Panc1 (cell line): ENCODE results near the gene TACO1.

ENCODE experiments used
- POLR2AphosphoS5 ChIP-seq: IDR thresholded peaks from 2 replicates; pipeline ENCODE4 v1.6.1; 2012; ENCODE audit warnings: mild to moderate bottlenecking, low read depth, low read length, moderate library complexity
- SIN3A ChIP-seq: IDR thresholded peaks from 2 replicates; pipeline ENCODE4 v1.6.1; 2012; ENCODE audit warnings: low read depth, mild to moderate bottlenecking, low read length, moderate library complexity, borderline replicate concordance; ENCODE audit not compliant: insufficient read depth
- TCF7L2 ChIP-seq: IDR thresholded peaks from 2 replicates; pipeline ENCODE4 v1.6.1; 2011; ENCODE audit warnings: mild to moderate bottlenecking, low read depth, low read length, inconsistent platforms
- TF ChIP-seq, protein P1 (sequence below): fragments of 450-650 bp; IDR thresholded peaks from 2 replicates; pipeline ENCODE4 v1.5.1; 2017; ENCODE audit warnings: mild to moderate bottlenecking
- TF ChIP-seq, protein P2 (sequence below), 2 experiments: IDR thresholded peaks; 2 replicates each; pipeline ENCODE4 v1.6.1; 2011 to 2012; ENCODE audit warnings: low read depth in 2 of 2, control low read depth in 1 of 2, low read length in 1 of 2, mild to moderate bottlenecking in 1 of 2, moderate library complexity in 1 of 2; ENCODE audit not compliant: insufficient read depth in 1 of 2

DNA sequence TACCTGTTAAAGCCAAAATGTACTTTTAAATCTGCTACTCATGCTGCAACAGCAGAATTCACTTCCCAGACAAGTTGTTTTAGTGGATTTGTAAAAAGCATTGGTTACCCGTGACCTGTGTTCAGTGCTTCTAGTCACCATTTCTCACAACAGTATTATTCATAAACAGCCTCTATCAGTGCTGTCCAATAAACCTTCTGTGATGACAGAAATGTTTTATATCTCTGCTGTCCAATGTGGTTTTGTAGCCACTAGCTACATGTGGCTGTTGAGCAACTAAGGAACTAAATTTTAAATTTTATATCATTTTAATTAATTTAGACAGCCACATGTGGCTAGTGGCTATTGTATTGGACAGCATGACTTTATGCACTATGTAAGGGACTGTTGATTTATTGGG, 34.1 kb downstream of the TACO1 start:
- TF ChIP-seq, protein P1, sequence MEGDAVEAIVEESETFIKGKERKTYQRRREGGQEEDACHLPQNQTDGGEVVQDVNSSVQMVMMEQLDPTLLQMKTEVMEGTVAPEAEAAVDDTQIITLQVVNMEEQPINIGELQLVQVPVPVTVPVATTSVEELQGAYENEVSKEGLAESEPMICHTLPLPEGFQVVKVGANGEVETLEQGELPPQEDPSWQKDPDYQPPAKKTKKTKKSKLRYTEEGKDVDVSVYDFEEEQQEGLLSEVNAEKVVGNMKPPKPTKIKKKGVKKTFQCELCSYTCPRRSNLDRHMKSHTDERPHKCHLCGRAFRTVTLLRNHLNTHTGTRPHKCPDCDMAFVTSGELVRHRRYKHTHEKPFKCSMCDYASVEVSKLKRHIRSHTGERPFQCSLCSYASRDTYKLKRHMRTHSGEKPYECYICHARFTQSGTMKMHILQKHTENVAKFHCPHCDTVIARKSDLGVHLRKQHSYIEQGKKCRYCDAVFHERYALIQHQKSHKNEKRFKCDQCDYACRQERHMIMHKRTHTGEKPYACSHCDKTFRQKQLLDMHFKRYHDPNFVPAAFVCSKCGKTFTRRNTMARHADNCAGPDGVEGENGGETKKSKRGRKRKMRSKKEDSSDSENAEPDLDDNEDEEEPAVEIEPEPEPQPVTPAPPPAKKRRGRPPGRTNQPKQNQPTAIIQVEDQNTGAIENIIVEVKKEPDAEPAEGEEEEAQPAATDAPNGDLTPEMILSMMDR, result no peak
- TF ChIP-seq POLR2AphosphoS5, result no peak
- TF ChIP-seq TCF7L2, result no peak
- TF ChIP-seq, protein P2, sequence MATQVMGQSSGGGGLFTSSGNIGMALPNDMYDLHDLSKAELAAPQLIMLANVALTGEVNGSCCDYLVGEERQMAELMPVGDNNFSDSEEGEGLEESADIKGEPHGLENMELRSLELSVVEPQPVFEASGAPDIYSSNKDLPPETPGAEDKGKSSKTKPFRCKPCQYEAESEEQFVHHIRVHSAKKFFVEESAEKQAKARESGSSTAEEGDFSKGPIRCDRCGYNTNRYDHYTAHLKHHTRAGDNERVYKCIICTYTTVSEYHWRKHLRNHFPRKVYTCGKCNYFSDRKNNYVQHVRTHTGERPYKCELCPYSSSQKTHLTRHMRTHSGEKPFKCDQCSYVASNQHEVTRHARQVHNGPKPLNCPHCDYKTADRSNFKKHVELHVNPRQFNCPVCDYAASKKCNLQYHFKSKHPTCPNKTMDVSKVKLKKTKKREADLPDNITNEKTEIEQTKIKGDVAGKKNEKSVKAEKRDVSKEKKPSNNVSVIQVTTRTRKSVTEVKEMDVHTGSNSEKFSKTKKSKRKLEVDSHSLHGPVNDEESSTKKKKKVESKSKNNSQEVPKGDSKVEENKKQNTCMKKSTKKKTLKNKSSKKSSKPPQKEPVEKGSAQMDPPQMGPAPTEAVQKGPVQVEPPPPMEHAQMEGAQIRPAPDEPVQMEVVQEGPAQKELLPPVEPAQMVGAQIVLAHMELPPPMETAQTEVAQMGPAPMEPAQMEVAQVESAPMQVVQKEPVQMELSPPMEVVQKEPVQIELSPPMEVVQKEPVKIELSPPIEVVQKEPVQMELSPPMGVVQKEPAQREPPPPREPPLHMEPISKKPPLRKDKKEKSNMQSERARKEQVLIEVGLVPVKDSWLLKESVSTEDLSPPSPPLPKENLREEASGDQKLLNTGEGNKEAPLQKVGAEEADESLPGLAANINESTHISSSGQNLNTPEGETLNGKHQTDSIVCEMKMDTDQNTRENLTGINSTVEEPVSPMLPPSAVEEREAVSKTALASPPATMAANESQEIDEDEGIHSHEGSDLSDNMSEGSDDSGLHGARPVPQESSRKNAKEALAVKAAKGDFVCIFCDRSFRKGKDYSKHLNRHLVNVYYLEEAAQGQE (IDR thresholded peaks at IDR 0.05; ENCODE audit: insufficient read depth in 1 of 2, low read depth in 2 of 2, low read length in 1 of 2), result no peak
- TF ChIP-seq SIN3A, result no peak
